GM12878 (cell line): Measurements from ENCODE around the gene DMRT2. TPM values are rescaled to one million over a fixed set of nuclear protein-coding genes. Genes with fewer than 3 reads are reported as not detected.
A peak's percentile ranks its signal among the peaks of the same experiment; 100 is the strongest.

ENCODE experiments used
- ATAC-seq: fragments of 200-7000 bp; cut with Tn5 transposase; 3 replicates; pipeline ENCODE4 v1.9.1; 2020; ENCODE audit warnings: mild to moderate bottlenecking, moderate library complexity
- BruUV-seq: library from RNA; stranded (reverse); fragments of 400-500 nt; replicated peaks from 2 replicates; lab custom pipeline; 2021; lab: Mats Ljungman, UMichigan
- CTCF ChIA-PET: fragments of 300-600 bp; sonication (Branson Sonifier 250); formaldehyde crosslinking; extraction: SDS; loops from one replicate; lab custom pipeline; 2021; ENCODE audit warnings: inconsistent platforms; lab: Yijun Ruan, JAX
- POLR2A ChIA-PET: fragments of 350-600 bp; formaldehyde crosslinking; extraction: SDS; loops from one replicate; lab custom pipeline; 2021; ENCODE audit warnings: inconsistent platforms; lab: Charles Lee
- RAD21 ChIA-PET: fragments of 300-600 bp; sonication (Branson Sonifier 250); formaldehyde crosslinking; loops from one replicate; lab custom pipeline; 2023; ENCODE audit warnings: antibody characterized with exemption; ENCODE audit not compliant: unreplicated experiment; lab: Charles Lee
- SMC1A ChIA-PET: fragments of 300-600 bp; sonication (Branson Sonifier 250); formaldehyde crosslinking; loops from one replicate; lab custom pipeline; 2023; ENCODE audit not compliant: unreplicated experiment, uncharacterized antibody; lab: Charles Lee
- DNase-seq: peaks from one replicate; pipeline ENCODE4 v3.0.0-alpha.2; 2011; ENCODE audit warnings: low read depth, low spot score
- FAIRE-seq: peaks from 3 replicates; lab custom pipeline; 2011; peaks lifted over from hg19 to GRCh38; lab: Jason Lieb, UNC
- H2AFZ ChIP-seq: 2 replicates; pipeline ENCODE4 v1.6.0; 2011; ENCODE audit warnings: low read depth, low read length, control low read depth; ENCODE audit not compliant: control insufficient read depth
- H3K27ac ChIP-seq: 2 replicates; pipeline ENCODE4 v1.5.1; 2011; ENCODE audit warnings: control low read depth; ENCODE audit not compliant: control insufficient read depth, insufficient read depth
- H3K27me3 ChIP-seq, 2 experiments: replicated peaks in 1 of 2; 2 replicates each; pipeline versions ENCODE4 v1.6.0 to v1.6.1; 2011; ENCODE audit warnings: low read length in 1 of 2; ENCODE audit not compliant: control insufficient read depth in 2 of 2, insufficient read depth in 2 of 2
- H3K36me3 ChIP-seq, 2 experiments: 2 replicates each; pipeline ENCODE4 v1.5.1; 2011; ENCODE audit warnings: low read length in 1 of 2; ENCODE audit not compliant: control insufficient read depth in 2 of 2, insufficient read depth in 2 of 2
- H3K4me1 ChIP-seq: 2 replicates; pipeline ENCODE4 v1.6.1; 2011; ENCODE audit warnings: mild to moderate bottlenecking, low read length, moderate library complexity, mixed read lengths; ENCODE audit not compliant: control insufficient read depth, insufficient read depth
- H3K4me2 ChIP-seq: 2 replicates; pipeline ENCODE4 v1.6.0; 2011; ENCODE audit warnings: control low read depth; ENCODE audit not compliant: control insufficient read depth, insufficient read depth
- H3K4me3 ChIP-seq: fragments of 200-600 bp; sonication (generic); 2 replicates; pipeline ENCODE4 v1.5.1; 2016
- H3K79me2 ChIP-seq: 2 replicates; pipeline ENCODE4 v1.6.0; 2011; ENCODE audit warnings: low read length; ENCODE audit not compliant: control insufficient read depth, insufficient read depth
- H3K9ac ChIP-seq: 2 replicates; pipeline ENCODE4 v1.8.0; 2011; ENCODE audit warnings: low read length, control low read depth, mixed read lengths; ENCODE audit not compliant: control insufficient read depth, insufficient read depth
- H3K9me3 ChIP-seq: replicated peaks from 3 replicates; pipeline ENCODE4 v1.5.1; 2011; ENCODE audit warnings: mild to moderate bottlenecking, low read length; ENCODE audit not compliant: control insufficient read depth, insufficient read depth
- H4K20me1 ChIP-seq: 2 replicates; pipeline ENCODE4 v1.6.0; 2011; ENCODE audit not compliant: control insufficient read depth, insufficient read depth
- RAD51 ChIP-seq: fragments of 450-650 bp; IDR thresholded peaks from 2 replicates; pipeline ENCODE4 v1.6.1; 2016; ENCODE audit warnings: moderate library complexity, mild to moderate bottlenecking, inconsistent platforms
- ZNF384 ChIP-seq: IDR thresholded peaks from 2 replicates; pipeline ENCODE4 v1.6.1; 2012; ENCODE audit warnings: low read depth, mild to moderate bottlenecking, low read length, improper control_type of control experiment, borderline replicate concordance
- ZNF622 ChIP-seq: fragments of 450-650 bp; IDR thresholded peaks from 2 replicates; pipeline ENCODE4 v1.6.1; 2017; ENCODE audit warnings: mild to moderate bottlenecking, inconsistent platforms
- WGBS: methylation state at CpG from one replicate; pipeline ENCODE4 v1.1.6; 2016; ENCODE audit warnings: low lambda C conversion rate; ENCODE audit not compliant: insufficient replicate concordance, insufficient coverage; ENCODE audit errors: missing lambda C conversion rate; 5-methylcytosine and 5-hydroxymethylcytosine counted together
- in situ Hi-C: fragments of 300-500 bp; cut with MboI; formaldehyde crosslinking; loops from 9 replicates; pipeline ENCODE4 v1.14.3; 2018; ENCODE audit warnings: mixed read lengths
- intact Hi-C: fragments of 100-400 bp; cut with micrococcal nuclease; formaldehyde crosslinking; loops from one replicate; pipeline ENCODE4 v1.14.2; 2022; ENCODE audit not compliant: unreplicated experiment
- polyA plus RNA-seq, 11 experiments: library from polyadenylated mRNA; depleted of rRNA in 4 of 11; unstranded in 6 of 11; stranded (reverse) in 5 of 11; fragments of >200 nt; fragmentation: Nextera tagmentation in 4 of 11; fragmentation: Illumina TruSeq in 1 of 11; extraction: Ambion mirVana in 4 of 11; extraction: Trizol in 1 of 11; gene quantifications; 1 replicate in 1 of 11; 2 replicates in 10 of 11; pipeline versions ENCODE4 v1.2.1 to v1.2.3, GENCODE V29; 2011 to 2016; ENCODE audit warnings: inconsistent platforms in 2 of 11, missing spikeins in 2 of 11, low read depth in 1 of 11
- total RNA-seq, 4 experiments: library from RNA; depleted of rRNA in 3 of 4; stranded (reverse); fragments of >200 nt in 3 of 4; fragmentation: Illumina TruSeq in 1 of 4; extraction: Trizol in 1 of 4; gene quantifications; 2 replicates each; pipeline versions ENCODE4 v1.2.1 to v1.2.3, GENCODE V29; 2013 to 2021
- TF ChIP-seq, protein P1 (sequence below): IDR thresholded peaks from 2 replicates; pipeline ENCODE4 v1.6.1; 2012; ENCODE audit warnings: low read length, inconsistent platforms
- TF ChIP-seq, protein P2 (sequence below): fragments of 450-650 bp; IDR thresholded peaks from 2 replicates; pipeline ENCODE4 v1.6.1; 2016; ENCODE audit warnings: mild to moderate bottlenecking
- TF ChIP-seq, protein P3 (sequence below): IDR thresholded peaks from 2 replicates; pipeline ENCODE4 v1.6.1; 2011; ENCODE audit warnings: mild to moderate bottlenecking, low read depth, low read length, moderate library complexity; ENCODE audit not compliant: insufficient replicate concordance

The DMRT2 gene
- total and polyA plus RNA-seq, 10 of the 15 experiments (the other 5 are each of a cell fraction or from before 2014, with no cell fraction given), result 0.08 to 50.2 (median 0.69) TPM

DNA sequence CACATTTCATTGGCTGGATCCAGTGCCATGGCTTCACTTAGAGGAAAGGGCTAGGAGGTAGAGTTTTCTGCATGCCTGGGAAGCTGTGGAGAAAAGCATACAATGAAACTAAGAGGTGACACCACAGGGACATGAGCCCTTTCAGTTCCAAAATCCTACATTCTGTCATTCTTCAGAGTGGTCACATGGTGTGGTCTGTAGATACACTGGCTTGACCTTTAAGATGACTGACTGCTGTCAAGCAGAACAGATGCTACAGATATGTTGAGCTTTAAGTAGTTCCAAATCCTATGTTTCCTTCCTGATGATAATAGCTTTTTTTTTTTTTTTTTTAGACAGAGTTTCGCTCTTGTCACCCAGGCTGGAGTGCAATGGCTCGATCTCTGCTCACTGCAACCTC, 47.5 kb upstream of the DMRT2 start:
- Histone ChIP-seq H3K36me3 (no peaks in the 10 kb centered on the region), H3K79me2 (no peaks in the 10 kb centered on the region), H3K4me2 (no peak overlapping the region), H3K4me3 (no peak overlapping the region), H3K9me3 (no peaks in the 10 kb centered on the region; the same call in 2 of the 3 replicates), H3K9ac (no peak overlapping the region), H3K27me3 (no peaks in the 10 kb centered on the region), H4K20me1 (no peaks in the 10 kb centered on the region), H3K4me1 (peaks cover 3% of the 10 kb centered on the region; the same call in 1 of the 2 replicates), H2AFZ (no peak overlapping the region), H3K27ac (no peak overlapping the region)
- DNase-seq (no peak), ATAC-seq (peak; percentile 65), FAIRE-seq (no peak)
- TF ChIP-seq, protein P1, sequence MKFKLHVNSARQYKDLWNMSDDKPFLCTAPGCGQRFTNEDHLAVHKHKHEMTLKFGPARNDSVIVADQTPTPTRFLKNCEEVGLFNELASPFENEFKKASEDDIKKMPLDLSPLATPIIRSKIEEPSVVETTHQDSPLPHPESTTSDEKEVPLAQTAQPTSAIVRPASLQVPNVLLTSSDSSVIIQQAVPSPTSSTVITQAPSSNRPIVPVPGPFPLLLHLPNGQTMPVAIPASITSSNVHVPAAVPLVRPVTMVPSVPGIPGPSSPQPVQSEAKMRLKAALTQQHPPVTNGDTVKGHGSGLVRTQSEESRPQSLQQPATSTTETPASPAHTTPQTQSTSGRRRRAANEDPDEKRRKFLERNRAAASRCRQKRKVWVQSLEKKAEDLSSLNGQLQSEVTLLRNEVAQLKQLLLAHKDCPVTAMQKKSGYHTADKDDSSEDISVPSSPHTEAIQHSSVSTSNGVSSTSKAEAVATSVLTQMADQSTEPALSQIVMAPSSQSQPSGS, result no peak
- TF ChIP-seq ZNF384 (no peak), ZNF622 (no peak), RAD51 (peak; percentile 38; the same call in 1 of the 2 replicates)
- TF ChIP-seq, protein P2, sequence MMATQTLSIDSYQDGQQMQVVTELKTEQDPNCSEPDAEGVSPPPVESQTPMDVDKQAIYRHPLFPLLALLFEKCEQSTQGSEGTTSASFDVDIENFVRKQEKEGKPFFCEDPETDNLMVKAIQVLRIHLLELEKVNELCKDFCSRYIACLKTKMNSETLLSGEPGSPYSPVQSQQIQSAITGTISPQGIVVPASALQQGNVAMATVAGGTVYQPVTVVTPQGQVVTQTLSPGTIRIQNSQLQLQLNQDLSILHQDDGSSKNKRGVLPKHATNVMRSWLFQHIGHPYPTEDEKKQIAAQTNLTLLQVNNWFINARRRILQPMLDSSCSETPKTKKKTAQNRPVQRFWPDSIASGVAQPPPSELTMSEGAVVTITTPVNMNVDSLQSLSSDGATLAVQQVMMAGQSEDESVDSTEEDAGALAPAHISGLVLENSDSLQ, result peak; percentile 73
- TF ChIP-seq, protein P3, sequence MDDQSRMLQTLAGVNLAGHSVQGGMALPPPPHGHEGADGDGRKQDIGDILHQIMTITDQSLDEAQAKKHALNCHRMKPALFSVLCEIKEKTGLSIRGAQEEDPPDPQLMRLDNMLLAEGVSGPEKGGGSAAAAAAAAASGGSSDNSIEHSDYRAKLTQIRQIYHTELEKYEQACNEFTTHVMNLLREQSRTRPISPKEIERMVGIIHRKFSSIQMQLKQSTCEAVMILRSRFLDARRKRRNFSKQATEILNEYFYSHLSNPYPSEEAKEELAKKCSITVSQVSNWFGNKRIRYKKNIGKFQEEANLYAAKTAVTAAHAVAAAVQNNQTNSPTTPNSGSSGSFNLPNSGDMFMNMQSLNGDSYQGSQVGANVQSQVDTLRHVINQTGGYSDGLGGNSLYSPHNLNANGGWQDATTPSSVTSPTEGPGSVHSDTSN, result peak; percentile 10
- ChIA-PET SMC1A (interaction anchor here (0.7 to 6.6 kb wide), 11 partner anchors 103 to 433 kb away, joined by 3 to 92 read pairs (median 4); no protein-coding TSS in a partner anchor), RAD21 (interaction anchor here (0.6 to 3.8 kb wide), 8 partner anchors 103 to 616 kb away, joined by 3 to 43 read pairs (median 4); no protein-coding TSS in a partner anchor), CTCF (interaction anchor here (0.5 to 6.4 kb wide), 10 partner anchors 14 to 355 kb away, joined by 3 to 153 read pairs (median 6); no protein-coding TSS in a partner anchor), POLR2A (interaction anchor here (0.6 to 1.4 kb wide), 3 partner anchors 108 to 1658 kb away, joined by 4 read pairs; no protein-coding TSS in a partner anchor)
- intact Hi-C loops (loop anchor here (10.0 kb wide), 2 partner anchors 198 to 528 kb away; no protein-coding TSS in a partner anchor), in situ Hi-C loops (loop anchor here (5.0 kb wide), 1 partner anchor 110 kb away; no protein-coding TSS in a partner anchor)
- no CpG with 5 or more reads among the region's 2 CpGs for WGBS
- no TSS peak for BruUV-seq
